Hematopoietic multipotent progenitor cell treated with erythropoietin and hydrocortisone succinate and interleukin-3 and kit ligand, for 6 days (in vitro differentiated cells): ENCODE data around the gene SPATA33.
A peak's percentile ranks its signal among the peaks of the same experiment; 100 is the strongest.
"Not testable (repeated sequence)": the region's sequence is repeated elsewhere in the genome, so short reads cannot be mapped to it uniquely, and the experiment has no call there.

Experiments used
- DNase-seq: peaks from one replicate; pipeline ENCODE4 v3.0.0-alpha.2; 2015

The SPATA33 gene

GRCh38 chr16:89629827-89630610 lies 27.6 kb upstream of the SPATA33 start:
- DNase-seq: no peak

GRCh38 chr16:89633064-89633631 lies 24.5 kb upstream of the SPATA33 start:
- no peak for DNase-seq

GRCh38 chr16:89634463-89635385 lies 22.9 kb upstream of the SPATA33 start:
- DNase-seq: not testable (repeated sequence)

GRCh38 chr16:89636663-89637062 lies 21.0 kb upstream of the SPATA33 start:
- DNase-seq: no peak

- DNase-seq: no peak
Observed at GRCh38 chr16:89637379-89637778, 20.3 kb upstream of the SPATA33 start.

- DNase-seq: no peak
Observed at GRCh38 chr16:89638455-89638854, 19.2 kb upstream of the SPATA33 start.

GRCh38 chr16:89639385-89639784 lies 18.3 kb upstream of the SPATA33 start:
- no peak for DNase-seq

- no peak for DNase-seq
Observed at GRCh38 chr16:89641458-89642119, 16.0 kb upstream of the SPATA33 start.

- no peak for DNase-seq
Observed at GRCh38 chr16:89642574-89642973, 15.1 kb upstream of the SPATA33 start.

GRCh38 chr16:89643769-89644300 lies 13.8 kb upstream of the SPATA33 start:
- peak; percentile 53 for DNase-seq

GRCh38 chr16:89645122-89645521 lies 12.5 kb upstream of the SPATA33 start:
- no peak for DNase-seq

GRCh38 chr16:89646270-89646669 lies 11.4 kb upstream of the SPATA33 start:
- no peak for DNase-seq

- no peak for DNase-seq
Observed at GRCh38 chr16:89646906-89647305, 10.7 kb upstream of the SPATA33 start.

GRCh38 chr16:89651584-89651983 lies 6.1 kb upstream of the SPATA33 start:
- DNase-seq: no peak

GRCh38 chr16:89653656-89654295 lies 3.9 kb upstream of the SPATA33 start:
- no peak for DNase-seq

- no peak for DNase-seq
Observed at GRCh38 chr16:89655062-89655643, 2.5 kb upstream of the SPATA33 start.

GRCh38 chr16:89656435-89657121 lies 1.1 kb upstream of the SPATA33 start:
- no peak for DNase-seq

- DNase-seq: peak; percentile 52
Observed at GRCh38 chr16:89658221-89658879, 714 bp downstream of the SPATA33 start.

GRCh38 chr16:89660146-89660545 lies 2.5 kb downstream of the SPATA33 start:
- no peak for DNase-seq

- DNase-seq: no peak
Observed at GRCh38 chr16:89661215-89661614, 3.6 kb downstream of the SPATA33 start.

GRCh38 chr16:89664238-89664637 lies 6.6 kb downstream of the SPATA33 start:
- not testable (repeated sequence) for DNase-seq
